WERI-Rb-1 (cell line): ENCODE results near the gene SVEP1.

Source experiments
- DNase-seq: peaks from one replicate; pipeline ENCODE4 v3.0.0-alpha.2; 2020
- H3K27ac ChIP-seq: fragments of 250-450 bp; sonication (Bioruptor Pico); 2 replicates; pipeline ENCODE4 v1.5.1; 2020; ENCODE audit warnings: mild to moderate bottlenecking, moderate library complexity
- H3K27me3 ChIP-seq: fragments of 250-450 bp; sonication (Bioruptor Pico); 2 replicates; pipeline ENCODE4 v1.5.1; 2021; ENCODE audit warnings: mild to moderate bottlenecking, low read depth, moderate library complexity; ENCODE audit not compliant: insufficient read depth, severe bottlenecking
- H3K36me3 ChIP-seq: fragments of 250-450 bp; sonication (Bioruptor Pico); 2 replicates; pipeline ENCODE4 v1.5.1; 2020; ENCODE audit warnings: mild to moderate bottlenecking, moderate library complexity
- H3K4me3 ChIP-seq: 2 replicates; pipeline ENCODE4 v1.5.1; 2011; ENCODE audit warnings: low read depth, mild to moderate bottlenecking, control low read depth, low read length
- H3K9me3 ChIP-seq: fragments of 250-450 bp; sonication (Bioruptor Pico); 2 replicates; pipeline ENCODE4 v1.5.1; 2021; ENCODE audit warnings: mild to moderate bottlenecking, moderate library complexity; ENCODE audit not compliant: severe bottlenecking
- TF ChIP-seq, protein P1 (sequence below): IDR thresholded peaks from 2 replicates; pipeline ENCODE4 v1.5.1; 2011; ENCODE audit warnings: low read depth, mild to moderate bottlenecking, control low read depth, inconsistent platforms, low read length

SVEP1 gene

GRCh38 chr9:110329639-110330230, 249.8 kb downstream of the SVEP1 start:
- Histone ChIP-seq H3K27me3 (peaks cover 98% of the 10 kb centered on the region), H3K27ac (no peak overlapping the region), H3K9me3 (no peaks in the 10 kb centered on the region), H3K4me3 (no peak overlapping the region), H3K36me3 (no peaks in the 10 kb centered on the region)
- TF ChIP-seq, protein P1, sequence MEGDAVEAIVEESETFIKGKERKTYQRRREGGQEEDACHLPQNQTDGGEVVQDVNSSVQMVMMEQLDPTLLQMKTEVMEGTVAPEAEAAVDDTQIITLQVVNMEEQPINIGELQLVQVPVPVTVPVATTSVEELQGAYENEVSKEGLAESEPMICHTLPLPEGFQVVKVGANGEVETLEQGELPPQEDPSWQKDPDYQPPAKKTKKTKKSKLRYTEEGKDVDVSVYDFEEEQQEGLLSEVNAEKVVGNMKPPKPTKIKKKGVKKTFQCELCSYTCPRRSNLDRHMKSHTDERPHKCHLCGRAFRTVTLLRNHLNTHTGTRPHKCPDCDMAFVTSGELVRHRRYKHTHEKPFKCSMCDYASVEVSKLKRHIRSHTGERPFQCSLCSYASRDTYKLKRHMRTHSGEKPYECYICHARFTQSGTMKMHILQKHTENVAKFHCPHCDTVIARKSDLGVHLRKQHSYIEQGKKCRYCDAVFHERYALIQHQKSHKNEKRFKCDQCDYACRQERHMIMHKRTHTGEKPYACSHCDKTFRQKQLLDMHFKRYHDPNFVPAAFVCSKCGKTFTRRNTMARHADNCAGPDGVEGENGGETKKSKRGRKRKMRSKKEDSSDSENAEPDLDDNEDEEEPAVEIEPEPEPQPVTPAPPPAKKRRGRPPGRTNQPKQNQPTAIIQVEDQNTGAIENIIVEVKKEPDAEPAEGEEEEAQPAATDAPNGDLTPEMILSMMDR, result no peak
- DNase-seq, result no peak

DNA sequence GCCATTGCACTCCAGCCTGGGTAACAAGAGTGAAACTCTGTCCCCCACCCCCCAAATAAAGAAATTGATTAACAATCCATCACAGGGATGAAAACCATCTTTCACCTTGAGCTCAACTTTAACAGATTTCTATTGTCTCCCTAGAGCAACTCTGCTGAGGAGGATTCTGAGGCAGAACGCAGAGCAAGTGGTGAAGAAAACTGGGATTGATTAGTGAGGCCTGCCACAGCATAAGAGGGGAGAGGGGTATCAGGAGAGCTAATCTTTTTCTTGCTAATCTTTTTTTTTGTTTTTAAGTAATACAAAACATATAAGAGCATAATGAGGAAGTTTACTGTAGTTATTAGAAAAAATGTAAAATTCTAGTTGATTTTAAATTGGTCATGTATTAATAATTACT, 250.8 kb downstream of the SVEP1 start:
- H3K36me3 ChIP-seq, result no peaks in the 10 kb centered on the region
- H3K9me3 ChIP-seq, result no peaks in the 10 kb centered on the region
- TF ChIP-seq, protein P1, result no peak
- peaks cover 98% of the 10 kb centered on the region for H3K27me3 ChIP-seq
- no peak for DNase-seq
- no peak overlapping the region for H3K4me3 ChIP-seq
- H3K27ac ChIP-seq, result no peak overlapping the region

GRCh38 chr9:110327716-110328115, 251.8 kb downstream of the SVEP1 start:
- no peak overlapping the region for H3K4me3 ChIP-seq
- no peaks in the 10 kb centered on the region for H3K9me3 ChIP-seq
- no peak overlapping the region for H3K27ac ChIP-seq
- H3K36me3 ChIP-seq, result no peaks in the 10 kb centered on the region
- DNase-seq, result no peak
- H3K27me3 ChIP-seq, result peaks cover 98% of the 10 kb centered on the region
- TF ChIP-seq, protein P1, result no peak

DNA sequence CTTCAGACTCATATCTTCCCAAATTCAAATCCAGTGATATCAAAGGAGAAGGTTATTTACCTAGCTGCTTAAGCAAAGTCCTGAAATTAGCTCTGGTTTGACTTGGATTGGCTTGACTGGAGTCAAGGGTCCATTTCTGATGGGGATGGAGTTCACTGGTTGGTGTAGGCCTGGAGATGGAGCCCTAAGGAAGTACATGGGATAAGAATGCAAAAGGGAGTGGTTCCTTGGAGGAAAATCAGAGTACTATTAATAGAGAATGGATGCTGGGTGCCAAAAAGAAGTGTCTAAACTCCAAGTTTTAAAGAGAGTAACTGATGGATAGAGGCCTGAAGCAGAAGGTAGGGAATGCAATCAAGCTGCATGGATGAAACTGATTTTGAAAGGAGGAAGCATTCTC, 255.7 kb downstream of the SVEP1 start:
- H3K9me3 ChIP-seq, result no peaks in the 10 kb centered on the region
- TF ChIP-seq, protein P1, result no peak
- no peak for DNase-seq
- H3K27ac ChIP-seq, result no peak overlapping the region
- no peak overlapping the region for H3K4me3 ChIP-seq
- H3K27me3 ChIP-seq, result peaks cover 94% of the 10 kb centered on the region
- H3K36me3 ChIP-seq, result no peaks in the 10 kb centered on the region

DNA sequence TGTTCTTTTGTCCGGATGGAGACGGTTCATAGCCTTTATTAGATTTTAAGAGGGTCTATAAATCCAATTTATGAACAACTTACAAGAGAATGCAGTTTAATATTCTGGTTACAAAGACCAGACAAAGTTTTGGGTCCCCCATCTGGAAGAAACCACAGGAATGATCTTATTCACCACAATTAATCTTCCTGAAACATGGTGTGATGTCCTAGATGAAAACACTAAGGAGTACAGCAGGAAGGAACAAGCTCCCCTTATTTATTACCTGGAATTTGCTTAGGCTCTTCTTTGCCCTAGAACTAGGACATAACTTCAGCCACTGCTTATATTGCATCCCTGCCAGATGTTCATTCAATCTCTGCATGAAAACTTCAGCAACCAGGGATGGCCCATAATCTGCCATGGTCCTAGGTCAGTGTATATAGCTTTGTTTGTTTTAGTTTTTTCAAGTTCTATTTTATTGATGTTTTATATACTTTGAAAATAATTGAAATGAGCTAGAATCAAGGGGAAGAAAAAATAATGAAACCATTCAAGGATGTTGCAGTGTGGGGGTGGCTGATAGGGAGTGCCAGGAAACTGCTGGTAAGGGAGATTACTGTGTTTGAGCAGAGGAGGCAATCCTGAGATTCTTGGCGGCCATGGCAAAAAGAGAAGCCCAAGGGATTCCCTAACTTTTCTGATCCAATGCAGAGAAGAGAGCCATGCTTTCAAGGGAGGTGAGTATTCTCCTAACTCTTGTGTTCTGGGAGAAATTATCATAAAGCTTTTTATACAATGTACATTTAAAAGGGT, 258.7 kb downstream of the SVEP1 start:
- DNase-seq, result no peak
- no peak overlapping the region for H3K27ac ChIP-seq
- no peaks in the 10 kb centered on the region for H3K36me3 ChIP-seq
- no peaks in the 10 kb centered on the region for H3K9me3 ChIP-seq
- no peak overlapping the region for H3K4me3 ChIP-seq
- peaks cover 95% of the 10 kb centered on the region for H3K27me3 ChIP-seq
- TF ChIP-seq, protein P1, result no peak
